ENCODE results near the gene SEPTIN8. TPM values are rescaled to one million over a fixed set of nuclear protein-coding genes. Genes with fewer than 3 reads are reported as not detected.

SEPTIN8 gene
- total and polyA plus RNA-seq, 2 of the 8 experiments (the other 6 are each of a cell fraction or from before 2014, with no cell fraction given), result 21.2 to 33.0 TPM

GRCh38 chr5:132756542-132756941 is 20.5 kb downstream of the SEPTIN8 start:
- H2AK5ac ChIP-seq (ENCODE audit: low read depth, low read length), result no peak overlapping the region
- no peaks in the 10 kb centered on the region for H3K79me1 ChIP-seq (ENCODE audit: low read depth, low read length)
- CTCF ChIA-PET (ENCODE audit: partially characterized antibody), result interaction anchor here (0.7 to 18.2 kb wide), 9 partner anchors 9 to 250 kb away, joined by 3 to 322 read pairs (median 6); partner anchors contain the start of genes CCNI2 and SHROOM1
- DNase-seq (ENCODE audit: low read depth in 1 of 2, low spot score in 2 of 2), result peak in 1 of 2 experiments; percentile 32
- H3K23me2 ChIP-seq (ENCODE audit: low read depth, low read length), result no peaks in the 10 kb centered on the region
- no peak overlapping the region for H3K4me2 ChIP-seq (ENCODE audit: insufficient read depth in 1 of 2, low read depth in 2 of 2, low read length in 2 of 2)
- no peaks in the 10 kb centered on the region for H3K9me3 ChIP-seq (ENCODE audit: insufficient read depth in 2 of 2, low read depth in 1 of 2, low read length in 1 of 2)
- H3K56ac ChIP-seq (replicated peaks; ENCODE audit: insufficient read length, low read depth, low read length), result no peak overlapping the region
- H2BK5ac ChIP-seq (ENCODE audit: low read depth, low read length), result no peak overlapping the region
- H3K23ac ChIP-seq (ENCODE audit: insufficient read length), result no peak overlapping the region
- no peak overlapping the region for H3K4ac ChIP-seq (replicated peaks; ENCODE audit: insufficient read length, low read depth, low read length)
- TF ChIP-seq KDM5A (IDR thresholded peaks at IDR 0.05; ENCODE audit: low read length) (no peak), POLR2AphosphoS5 (IDR thresholded peaks at IDR 0.05; ENCODE audit: low read depth, low read length) (no peak), POU5F1 (IDR thresholded peaks at IDR 0.05; ENCODE audit: low read depth, low read length) (no peak), TAF1 (IDR thresholded peaks at IDR 0.05; ENCODE audit: low read depth, low read length) (no peak), SIX5 (IDR thresholded peaks at IDR 0.05; ENCODE audit: low read depth, low read length) (no peak), JUND (IDR thresholded peaks at IDR 0.05; ENCODE audit: low read length) (no peak), POLR2A (IDR thresholded peaks at IDR 0.05; ENCODE audit: control extremely low read depth in 1 of 2, low read depth in 2 of 2, low read length in 2 of 2) (no peak), EGR1 (IDR thresholded peaks at IDR 0.05; ENCODE audit: borderline replicate concordance, low read depth, low read length) (no peak), ASH2L (IDR thresholded peaks at IDR 0.05; ENCODE audit: low read length) (no peak), RFX5 (IDR thresholded peaks at IDR 0.05; ENCODE audit: borderline replicate concordance, low read depth, low read length) (no peak), CBX5 (IDR thresholded peaks at IDR 0.05; ENCODE audit: low read depth, low read length) (no peak), BCL11A (IDR thresholded peaks at IDR 0.05; ENCODE audit: low read depth in 2 of 2, low read length in 2 of 2) (no peak)
- TF ChIP-seq, protein P1, sequence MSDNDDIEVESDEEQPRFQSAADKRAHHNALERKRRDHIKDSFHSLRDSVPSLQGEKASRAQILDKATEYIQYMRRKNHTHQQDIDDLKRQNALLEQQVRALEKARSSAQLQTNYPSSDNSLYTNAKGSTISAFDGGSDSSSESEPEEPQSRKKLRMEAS (IDR thresholded peaks at IDR 0.05), result no peak
- TF ChIP-seq, protein P2, sequence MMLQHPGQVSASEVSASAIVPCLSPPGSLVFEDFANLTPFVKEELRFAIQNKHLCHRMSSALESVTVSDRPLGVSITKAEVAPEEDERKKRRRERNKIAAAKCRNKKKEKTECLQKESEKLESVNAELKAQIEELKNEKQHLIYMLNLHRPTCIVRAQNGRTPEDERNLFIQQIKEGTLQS (IDR thresholded peaks at IDR 0.05; ENCODE audit: insufficient read depth, low read depth, low read length), result no peak
- H3K27me3 ChIP-seq (replicated peaks in 1 of 4; ENCODE audit: control insufficient read depth in 3 of 4, extremely low read depth in 1 of 4, insufficient read depth in 3 of 4, low read length in 3 of 4), result no peaks in the 10 kb centered on the region
- H3K4me1 ChIP-seq (replicated peaks in 1 of 4; ENCODE audit: control insufficient read depth in 3 of 4, insufficient read depth in 4 of 4, low read length in 3 of 4), result peaks cover 0 to 6% (median 3%) of the 10 kb centered on the region in 4 experiments; a peak in 3 of 7 replicates
- no peak overlapping the region for H2BK15ac ChIP-seq (ENCODE audit: low read length)
- H3K9ac ChIP-seq (replicated peaks in 1 of 4; ENCODE audit: extremely low read depth in 1 of 4, low read depth in 3 of 4, low read length in 3 of 4), result no peak overlapping the region; a peak in 1 of 7 replicates
- no peak overlapping the region for H3K27ac ChIP-seq (ENCODE audit: low read depth, low read length)
- no peak overlapping the region for H3K18ac ChIP-seq (ENCODE audit: extremely low read depth, low read length)
- H2AFZ ChIP-seq (ENCODE audit: low read length), result no peak overlapping the region
- no peak overlapping the region for H4K91ac ChIP-seq (replicated peaks; ENCODE audit: insufficient read length, low read length)
- H3K79me2 ChIP-seq (ENCODE audit: control insufficient read depth in 1 of 2, insufficient read depth in 2 of 2, low read length in 2 of 2), result no peaks in the 10 kb centered on the region
- H3K4me3 ChIP-seq (ENCODE audit: extremely low read depth in 1 of 4, insufficient read depth in 2 of 4, low read depth in 3 of 4, low read length in 4 of 4), result no peak overlapping the region
- FAIRE-seq, result no peak
- POLR2A ChIA-PET (ENCODE audit: partially characterized antibody), result interaction anchor here (0.6 to 2.2 kb wide), 3 partner anchors 9 to 133 kb away, joined by 3 to 6 read pairs (median 3); partner anchors contain the start of genes CCNI2 and SEPTIN8
- H3K14ac ChIP-seq (ENCODE audit: insufficient read length), result no peak overlapping the region
- H2BK12ac ChIP-seq (ENCODE audit: low read depth, low read length), result no peak overlapping the region
- no peak overlapping the region for H2BK20ac ChIP-seq (ENCODE audit: low read length)
- 90% methylated on average over 5 of the region's 5 CpGs; no CpG with 5 or more reads in 1 of the 2 experiments for WGBS, 2 experiments (ENCODE audit: extremely low coverage in 1 of 2, insufficient coverage in 1 of 2, insufficient read length in 1 of 2, insufficient replicate concordance in 2 of 2, low coverage in 1 of 2, low lambda C conversion rate in 2 of 2, missing lambda C conversion rate in 1 of 2)
- H4K8ac ChIP-seq (ENCODE audit: extremely low read depth, insufficient read depth, low read length), result no peak overlapping the region
- H4K20me1 ChIP-seq (replicated peaks in 1 of 2; ENCODE audit: control insufficient read depth in 1 of 2, insufficient read depth in 2 of 2, low read length in 2 of 2), result peaks cover 1 to 2% of the 10 kb centered on the region in 2 experiments
- H2BK120ac ChIP-seq (replicated peaks; ENCODE audit: low read depth, low read length), result no peak overlapping the region
- no peak overlapping the region for H4K5ac ChIP-seq (ENCODE audit: insufficient read length, low read depth, low read length)
- H3K36me3 ChIP-seq (ENCODE audit: control insufficient read depth in 2 of 4, insufficient read depth in 4 of 4, low read length in 3 of 4), result peaks cover 0 to 3% (median 0%) of the 10 kb centered on the region in 4 experiments; a peak in 3 of 8 replicates

Measured in H1 (cell line).